K562 (cell line): ENCODE measurements around the gene GASK1B.

Experiments used
- EZH2 ChIP-seq: IDR thresholded peaks from 2 replicates; pipeline ENCODE4 v1.6.1; 2012; ENCODE audit warnings: low read depth, mild to moderate bottlenecking, inconsistent platforms, low read length, borderline replicate concordance
- JUN ChIP-seq, 2 experiments: sonication (generic) in 1 of 2; formaldehyde crosslinking in 1 of 2; IDR thresholded peaks; 2 replicates each; pipeline versions ENCODE4 v1.6.1 to v1.8.0; 2012 to 2022; ENCODE audit warnings: borderline replicate concordance in 2 of 2, mild to moderate bottlenecking in 2 of 2, improper control_type of control experiment in 1 of 2, low read depth in 1 of 2, low read length in 1 of 2, missing genetic modification reagents in 1 of 2
- KLF13 ChIP-seq: fragments of 450-650 bp; IDR thresholded peaks from 2 replicates; pipeline ENCODE4 v1.6.1; 2016; ENCODE audit warnings: missing genetic modification characterization, low read depth, mild to moderate bottlenecking, missing compliant biosample characterization, moderate library complexity, borderline replicate concordance
- MYC ChIP-seq, 2 experiments: fragments of 250-450 bp in 1 of 2; sonication (Bioruptor Pico) in 1 of 2; IDR thresholded peaks; 2 replicates each; pipeline versions ENCODE4 v1.5.1 to v1.6.1; 2012 to 2021; ENCODE audit warnings: low read depth in 2 of 2, borderline replicate concordance in 1 of 2, improper control_type of control experiment in 1 of 2, low read length in 1 of 2, mild to moderate bottlenecking in 1 of 2, moderate library complexity in 1 of 2
- MYNN ChIP-seq, 2 experiments: sonication (generic); formaldehyde crosslinking in 1 of 2; IDR thresholded peaks; 2 replicates each; pipeline versions ENCODE4 v1.5.0 to v1.6.1; 2016 to 2020; ENCODE audit warnings: antibody characterized with exemption in 1 of 2, missing genetic modification reagents in 1 of 2
- PHF8 ChIP-seq: fragments of 200-600 bp; sonication (generic); IDR thresholded peaks from 2 replicates; pipeline ENCODE4 v1.6.1; 2012; ENCODE audit warnings: mixed run types, mild to moderate bottlenecking, inconsistent platforms, low read length, moderate library complexity, borderline replicate concordance
- RBFOX2 ChIP-seq: fragments of 200-400 bp; formaldehyde crosslinking; IDR thresholded peaks from 2 replicates; pipeline ENCODE4 v1.6.1; 2017; ENCODE audit warnings: low read depth, mild to moderate bottlenecking, low read length, moderate library complexity
- SIN3A ChIP-seq, 2 experiments: fragments of 150-350 bp in 1 of 2; IDR thresholded peaks; 2 replicates each; pipeline ENCODE4 v1.6.1; 2011 to 2016; ENCODE audit warnings: borderline replicate concordance in 2 of 2, low read depth in 2 of 2, low read length in 2 of 2, mild to moderate bottlenecking in 2 of 2, moderate library complexity in 2 of 2; ENCODE audit not compliant: control insufficient read depth in 1 of 2
- SMARCA4 ChIP-seq: fragments of 450-650 bp; IDR thresholded peaks from 2 replicates; pipeline ENCODE4 v1.6.1; 2016
- TCF7 ChIP-seq: sonication (generic); IDR thresholded peaks from 2 replicates; pipeline ENCODE4 v1.6.1; 2016; ENCODE audit warnings: antibody characterized with exemption, borderline replicate concordance
- ZBTB8A ChIP-seq: fragments of 450-650 bp; IDR thresholded peaks from 2 replicates; pipeline ENCODE4 v1.6.1; 2018; ENCODE audit warnings: mild to moderate bottlenecking, moderate library complexity; ENCODE audit not compliant: partially characterized antibody
- TF ChIP-seq, protein P1 (sequence below): fragments of 450-650 bp; IDR thresholded peaks from 2 replicates; pipeline ENCODE4 v1.7.0; 2016; ENCODE audit warnings: borderline replicate concordance

DNA sequence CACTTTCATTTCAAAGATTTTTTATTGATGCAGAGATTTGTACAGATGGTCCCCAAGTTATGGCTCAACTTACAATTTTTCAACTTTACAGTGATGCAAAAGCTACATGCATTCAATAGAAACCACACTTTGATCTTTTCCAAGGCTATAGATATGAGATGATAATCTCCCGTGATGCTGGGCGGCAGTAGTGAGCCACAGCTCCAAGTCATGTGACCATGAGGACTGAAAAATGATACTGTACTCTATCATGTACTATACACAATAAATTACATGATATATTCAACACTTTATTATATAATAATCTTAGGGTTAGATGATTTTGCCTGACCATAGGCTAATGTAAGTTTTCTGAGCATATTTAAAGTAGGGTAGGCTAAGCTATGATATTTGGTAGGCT, 14.0 kb upstream of the GASK1B start:
- TF ChIP-seq EZH2 (no peak), ZBTB8A (no peak), MYC (IDR thresholded peaks at IDR 0.05; ENCODE audit: low read depth, low read length) (no peak), MYC (CRISPR knock-in tag; IDR thresholded peaks at IDR 0.05; ENCODE audit: borderline replicate concordance, low read depth) (no peak), KLF13 (tag) (no peak), JUN (IDR thresholded peaks at IDR 0.05; ENCODE audit: borderline replicate concordance, low read depth, low read length) (no peak), JUN (CRISPR knock-in tag; IDR thresholded peaks at IDR 0.05; ENCODE audit: borderline replicate concordance) (no peak), PHF8 (no peak), RBFOX2 (no peak), SMARCA4 (no peak), TCF7 (no peak), SIN3A (IDR thresholded peaks at IDR 0.05; ENCODE audit: borderline replicate concordance in 2 of 2, control insufficient read depth in 1 of 2, low read depth in 2 of 2, low read length in 2 of 2) (no peak), MYNN (IDR thresholded peaks at IDR 0.05) (no peak), MYNN (CRISPR knock-in tag; IDR thresholded peaks at IDR 0.05) (no peak)
- TF ChIP-seq, protein P1, sequence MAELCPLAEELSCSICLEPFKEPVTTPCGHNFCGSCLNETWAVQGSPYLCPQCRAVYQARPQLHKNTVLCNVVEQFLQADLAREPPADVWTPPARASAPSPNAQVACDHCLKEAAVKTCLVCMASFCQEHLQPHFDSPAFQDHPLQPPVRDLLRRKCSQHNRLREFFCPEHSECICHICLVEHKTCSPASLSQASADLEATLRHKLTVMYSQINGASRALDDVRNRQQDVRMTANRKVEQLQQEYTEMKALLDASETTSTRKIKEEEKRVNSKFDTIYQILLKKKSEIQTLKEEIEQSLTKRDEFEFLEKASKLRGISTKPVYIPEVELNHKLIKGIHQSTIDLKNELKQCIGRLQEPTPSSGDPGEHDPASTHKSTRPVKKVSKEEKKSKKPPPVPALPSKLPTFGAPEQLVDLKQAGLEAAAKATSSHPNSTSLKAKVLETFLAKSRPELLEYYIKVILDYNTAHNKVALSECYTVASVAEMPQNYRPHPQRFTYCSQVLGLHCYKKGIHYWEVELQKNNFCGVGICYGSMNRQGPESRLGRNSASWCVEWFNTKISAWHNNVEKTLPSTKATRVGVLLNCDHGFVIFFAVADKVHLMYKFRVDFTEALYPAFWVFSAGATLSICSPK, result no peak
